Astrocyte (in vitro differentiated cells and primary cell): ENCODE results near the gene IL19. TPM values are rescaled to one million over a fixed set of nuclear protein-coding genes. Genes with fewer than 3 reads are reported as not detected.

Source experiments
- DNase-seq: peaks from one replicate; pipeline ENCODE4 v3.0.0-alpha.2; 2010; ENCODE audit warnings: low read depth
- FAIRE-seq: peaks from 2 replicates; lab custom pipeline; 2011; peaks lifted over from hg19 to GRCh38; lab: Jason Lieb, UNC
- H2AFZ ChIP-seq: 2 replicates; pipeline ENCODE4 v1.6.0; 2012; ENCODE audit warnings: low read depth, low read length, inconsistent platforms
- H3K27ac ChIP-seq: 2 replicates; pipeline ENCODE4 v1.5.1; 2011; ENCODE audit warnings: low read depth, low read length, inconsistent platforms
- H3K27me3 ChIP-seq: 2 replicates; pipeline ENCODE4 v1.6.0; 2011; ENCODE audit warnings: low read length, inconsistent platforms; ENCODE audit not compliant: insufficient read depth
- H3K36me3 ChIP-seq: 2 replicates; pipeline ENCODE4 v1.5.1; 2011; ENCODE audit warnings: low read length, inconsistent platforms; ENCODE audit not compliant: insufficient read depth
- H3K4me1 ChIP-seq: 2 replicates; pipeline ENCODE4 v1.5.1; 2011; ENCODE audit warnings: low read length, inconsistent platforms; ENCODE audit not compliant: insufficient read depth
- H3K4me2 ChIP-seq: 2 replicates; pipeline ENCODE4 v1.6.0; 2012; ENCODE audit warnings: low read length, inconsistent platforms
- H3K4me3 ChIP-seq: 2 replicates; pipeline ENCODE4 v1.5.1; 2011; ENCODE audit warnings: low read depth, mild to moderate bottlenecking, low read length, inconsistent platforms; ENCODE audit not compliant: insufficient read depth
- H3K79me2 ChIP-seq: 2 replicates; pipeline ENCODE4 v1.6.0; 2012; ENCODE audit warnings: mild to moderate bottlenecking, low read length, inconsistent platforms; ENCODE audit not compliant: insufficient read depth
- H3K9ac ChIP-seq: 2 replicates; pipeline ENCODE4 v1.6.0; 2012; ENCODE audit warnings: mild to moderate bottlenecking, low read length, inconsistent platforms
- H3K9me3 ChIP-seq: 2 replicates; pipeline ENCODE4 v1.5.1; 2012; ENCODE audit warnings: low read depth, mild to moderate bottlenecking, low read length, inconsistent platforms; ENCODE audit not compliant: insufficient read depth
- H4K20me1 ChIP-seq: 2 replicates; pipeline ENCODE4 v1.6.0; 2012; ENCODE audit warnings: low read length, inconsistent platforms; ENCODE audit not compliant: insufficient read depth
- H3K27ac Mint-ChIP-seq: one replicate; pipeline ENCODE4 v1.8.0; 2021; ENCODE audit warnings: mild to moderate bottlenecking, mixed read lengths; ENCODE audit not compliant: unreplicated experiment
- H3K27me3 Mint-ChIP-seq: one replicate; pipeline ENCODE4 v1.8.0; 2021; ENCODE audit warnings: low read depth, mixed read lengths; ENCODE audit not compliant: unreplicated experiment
- H3K36me3 Mint-ChIP-seq: one replicate; pipeline ENCODE4 v1.8.0; 2021; ENCODE audit warnings: low read depth, mixed read lengths; ENCODE audit not compliant: unreplicated experiment
- H3K4me1 Mint-ChIP-seq: one replicate; pipeline ENCODE4 v1.8.0; 2021; ENCODE audit warnings: low read depth, mixed read lengths; ENCODE audit not compliant: unreplicated experiment
- H3K4me3 Mint-ChIP-seq: one replicate; pipeline ENCODE4 v1.8.0; 2021; ENCODE audit warnings: mild to moderate bottlenecking, moderate library complexity, mixed read lengths; ENCODE audit not compliant: unreplicated experiment
- H3K9me3 Mint-ChIP-seq: one replicate; pipeline ENCODE4 v1.8.0; 2021; ENCODE audit warnings: mild to moderate bottlenecking, mixed read lengths; ENCODE audit not compliant: unreplicated experiment
- EZH2 ChIP-seq: IDR thresholded peaks from 2 replicates; pipeline ENCODE4 v1.6.1; 2012; ENCODE audit warnings: mild to moderate bottlenecking, low read length, inconsistent platforms; ENCODE audit not compliant: insufficient read depth
- total RNA-seq: library from RNA; stranded (reverse); gene quantifications from 2 replicates; pipeline ENCODE4 v1.2.1, GENCODE V29; 2021
- TF ChIP-seq, protein P1 (sequence below): IDR thresholded peaks from 2 replicates; pipeline ENCODE4 v1.5.1; 2011; ENCODE audit warnings: low read depth, mild to moderate bottlenecking, inconsistent platforms, low read length, moderate library complexity; ENCODE audit not compliant: insufficient read depth

Gene IL19
- total RNA-seq, 1 donor from 2014 or later = 0.23 TPM

DNA sequence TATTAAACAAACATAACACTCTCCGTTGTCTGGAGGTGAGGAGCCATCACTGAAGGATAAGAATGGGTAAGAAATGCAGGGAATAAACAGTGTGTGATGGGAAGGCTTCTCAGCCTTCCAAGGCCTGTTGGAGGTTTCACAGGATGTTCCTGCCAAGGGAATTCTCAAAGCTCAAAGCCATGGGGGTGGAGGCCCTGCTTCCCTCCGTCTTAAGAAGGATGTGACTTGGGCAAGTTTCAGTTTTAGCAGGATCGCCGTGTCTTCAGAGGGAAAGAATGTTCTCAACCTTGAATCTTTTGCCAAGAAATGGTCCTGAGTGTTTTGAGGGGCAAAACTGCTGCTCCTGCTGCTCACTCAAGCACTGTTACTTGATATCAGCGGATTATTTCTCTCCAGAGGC is 53.2 kb downstream of the IL19 start:
- H3K9me3 Mint-ChIP-seq = no peaks in the 10 kb centered on the region
- H3K4me3 Mint-ChIP-seq = peak overlapping the region; percentile 9
- H3K27ac Mint-ChIP-seq = no peak overlapping the region

DNA sequence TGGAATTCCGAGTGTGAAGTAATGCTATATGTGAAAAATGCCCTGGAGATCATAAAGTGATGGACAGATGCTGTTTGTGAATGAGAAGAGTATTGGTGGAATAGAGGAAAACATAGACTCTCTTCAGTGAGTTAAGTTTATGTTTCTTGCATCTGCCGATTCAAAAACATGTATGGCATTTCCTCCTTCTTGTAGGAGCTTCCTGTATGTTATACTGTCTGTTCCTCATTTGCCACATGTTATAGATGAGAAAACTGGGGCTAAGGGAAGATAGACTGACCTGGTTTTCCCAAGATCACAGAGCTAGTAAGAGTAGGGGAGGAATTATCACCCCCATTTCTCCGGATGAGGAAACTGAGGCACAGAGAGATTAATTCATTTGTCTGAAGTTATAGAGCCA is 53.8 kb downstream of the IL19 start:
- H3K9me3 Mint-ChIP-seq = peaks cover 4% of the 10 kb centered on the region
- H3K36me3 Mint-ChIP-seq = no peaks in the 10 kb centered on the region
- Histone ChIP-seq H3K4me2 (peak overlapping the region; percentile 42), H3K36me3 (no peaks in the 10 kb centered on the region), H3K9ac (no peak overlapping the region), H3K4me3 (no peak overlapping the region), H3K27me3 (peaks cover 5% of the 10 kb centered on the region), H2AFZ (peak overlapping the region; percentile 9), H3K4me1 (peaks cover 4% of the 10 kb centered on the region), H3K79me2 (no peaks in the 10 kb centered on the region), H4K20me1 (no peaks in the 10 kb centered on the region), H3K27ac (no peak overlapping the region), H3K9me3 (no peaks in the 10 kb centered on the region)
- peaks cover 3% of the 10 kb centered on the region for H3K27me3 Mint-ChIP-seq
- DNase-seq = no peak
- TF ChIP-seq, protein P1, sequence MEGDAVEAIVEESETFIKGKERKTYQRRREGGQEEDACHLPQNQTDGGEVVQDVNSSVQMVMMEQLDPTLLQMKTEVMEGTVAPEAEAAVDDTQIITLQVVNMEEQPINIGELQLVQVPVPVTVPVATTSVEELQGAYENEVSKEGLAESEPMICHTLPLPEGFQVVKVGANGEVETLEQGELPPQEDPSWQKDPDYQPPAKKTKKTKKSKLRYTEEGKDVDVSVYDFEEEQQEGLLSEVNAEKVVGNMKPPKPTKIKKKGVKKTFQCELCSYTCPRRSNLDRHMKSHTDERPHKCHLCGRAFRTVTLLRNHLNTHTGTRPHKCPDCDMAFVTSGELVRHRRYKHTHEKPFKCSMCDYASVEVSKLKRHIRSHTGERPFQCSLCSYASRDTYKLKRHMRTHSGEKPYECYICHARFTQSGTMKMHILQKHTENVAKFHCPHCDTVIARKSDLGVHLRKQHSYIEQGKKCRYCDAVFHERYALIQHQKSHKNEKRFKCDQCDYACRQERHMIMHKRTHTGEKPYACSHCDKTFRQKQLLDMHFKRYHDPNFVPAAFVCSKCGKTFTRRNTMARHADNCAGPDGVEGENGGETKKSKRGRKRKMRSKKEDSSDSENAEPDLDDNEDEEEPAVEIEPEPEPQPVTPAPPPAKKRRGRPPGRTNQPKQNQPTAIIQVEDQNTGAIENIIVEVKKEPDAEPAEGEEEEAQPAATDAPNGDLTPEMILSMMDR = no peak
- no peak for TF ChIP-seq EZH2
- peaks cover 17% of the 10 kb centered on the region for H3K4me1 Mint-ChIP-seq
- H3K4me3 Mint-ChIP-seq = no peak overlapping the region
- FAIRE-seq = no peak
- H3K27ac Mint-ChIP-seq = no peak overlapping the region

More for the DNA sequence above, 53.2 kb downstream of the IL19 start:
- Histone ChIP-seq H3K9ac (no peak overlapping the region), H3K4me2 (peak overlapping the region; percentile 42), H3K4me3 (no peak overlapping the region), H3K27ac (no peak overlapping the region), H3K27me3 (peaks cover 5% of the 10 kb centered on the region), H3K79me2 (no peaks in the 10 kb centered on the region), H2AFZ (peak overlapping the region; percentile 9), H3K4me1 (peaks cover 4% of the 10 kb centered on the region), H4K20me1 (no peaks in the 10 kb centered on the region), H3K36me3 (no peaks in the 10 kb centered on the region), H3K9me3 (no peaks in the 10 kb centered on the region)
- peaks cover 17% of the 10 kb centered on the region for H3K4me1 Mint-ChIP-seq
- peaks cover 4% of the 10 kb centered on the region for H3K27me3 Mint-ChIP-seq
- DNase-seq (peak; percentile 28), FAIRE-seq (no peak)
- H3K36me3 Mint-ChIP-seq = no peaks in the 10 kb centered on the region
- TF ChIP-seq, protein P1 = no peak
- TF ChIP-seq EZH2 = no peak

DNA sequence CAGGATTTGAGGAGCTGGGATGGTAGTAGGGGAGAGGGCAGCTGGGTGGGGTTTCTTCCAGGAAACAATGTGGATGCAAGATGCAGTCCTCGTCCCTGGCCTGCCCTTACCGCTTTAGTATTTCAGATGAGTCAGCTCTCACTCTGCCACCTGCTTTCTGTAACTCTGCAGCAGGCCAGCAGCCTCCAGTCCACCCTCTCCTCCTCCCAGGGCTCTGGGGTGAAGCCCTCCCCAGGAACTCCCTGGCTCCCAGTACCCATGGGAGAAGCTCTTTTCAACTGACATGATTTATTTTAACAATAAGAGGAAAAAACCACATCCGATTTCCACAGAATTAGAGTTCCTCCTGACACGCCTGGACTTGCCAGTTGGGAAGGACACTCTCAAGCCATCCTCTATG is 55.8 kb downstream of the IL19 start:
- peak overlapping the region; percentile 23 for H2AFZ ChIP-seq
- H3K27me3 Mint-ChIP-seq = peaks cover 12% of the 10 kb centered on the region
- TF ChIP-seq, protein P1 = no peak
- no peak for TF ChIP-seq EZH2

More for the DNA sequence above, 55.8 kb downstream of the IL19 start:
- Mint-ChIP-seq H3K4me3 (no peak overlapping the region), H3K9me3 (peaks cover 5% of the 10 kb centered on the region), H3K4me1 (peaks cover 17% of the 10 kb centered on the region), H3K27ac (no peak overlapping the region), H3K36me3 (no peaks in the 10 kb centered on the region)
- H3K27ac ChIP-seq = no peak overlapping the region
- no peak overlapping the region for H3K9ac ChIP-seq
- DNase-seq (no peak), FAIRE-seq (no peak)
- peaks cover 7% of the 10 kb centered on the region for H3K27me3 ChIP-seq
- no peak overlapping the region for H3K4me2 ChIP-seq
- H3K4me1 ChIP-seq = peaks cover 4% of the 10 kb centered on the region
- H3K4me3 ChIP-seq = no peak overlapping the region
- H4K20me1 ChIP-seq = no peaks in the 10 kb centered on the region
- H3K9me3 ChIP-seq = no peaks in the 10 kb centered on the region
- no peaks in the 10 kb centered on the region for H3K79me2 ChIP-seq
- H3K36me3 ChIP-seq = no peaks in the 10 kb centered on the region
